Bronchial epithelial cell (primary cell): ENCODE measurements around the gene KCNJ14. TPM values are rescaled to one million over a fixed set of nuclear protein-coding genes. Genes with fewer than 3 reads are reported as not detected.
A peak's percentile ranks its signal among the peaks of the same experiment; 100 is the strongest.

Experiments used
- DNase-seq: peaks from one replicate; pipeline ENCODE4 v3.0.0-alpha.2; 2010; ENCODE audit warnings: low read depth
- FAIRE-seq: peaks from 2 replicates; lab custom pipeline; 2011; peaks lifted over from hg19 to GRCh38; lab: Jason Lieb, UNC
- H3K27me3 ChIP-seq: 2 replicates; pipeline ENCODE4 v1.5.1; 2011; ENCODE audit warnings: low read length; ENCODE audit not compliant: control insufficient read depth, insufficient read depth
- H3K36me3 ChIP-seq: 2 replicates; pipeline ENCODE4 v1.5.1; 2011; ENCODE audit warnings: low read length; ENCODE audit not compliant: control insufficient read depth, insufficient read depth
- H3K4me3 ChIP-seq: 2 replicates; pipeline ENCODE4 v1.5.1; 2011; ENCODE audit warnings: mild to moderate bottlenecking, low read depth, low read length, control low read depth
- total RNA-seq: library from RNA; depleted of rRNA; stranded (reverse); fragments of >200 nt; gene quantifications from 2 replicates; pipeline ENCODE4 v1.2.1, GENCODE V29; 2014
- TF ChIP-seq, protein P1 (sequence below): IDR thresholded peaks from 2 replicates; pipeline ENCODE4 v1.5.1; 2011; ENCODE audit warnings: mild to moderate bottlenecking, moderate library complexity, low read length, control low read depth, inconsistent platforms; ENCODE audit not compliant: insufficient read depth, severe bottlenecking

KCNJ14 gene
- total RNA-seq, 1 donor from 2014 or later = 1.1 TPM

DNA sequence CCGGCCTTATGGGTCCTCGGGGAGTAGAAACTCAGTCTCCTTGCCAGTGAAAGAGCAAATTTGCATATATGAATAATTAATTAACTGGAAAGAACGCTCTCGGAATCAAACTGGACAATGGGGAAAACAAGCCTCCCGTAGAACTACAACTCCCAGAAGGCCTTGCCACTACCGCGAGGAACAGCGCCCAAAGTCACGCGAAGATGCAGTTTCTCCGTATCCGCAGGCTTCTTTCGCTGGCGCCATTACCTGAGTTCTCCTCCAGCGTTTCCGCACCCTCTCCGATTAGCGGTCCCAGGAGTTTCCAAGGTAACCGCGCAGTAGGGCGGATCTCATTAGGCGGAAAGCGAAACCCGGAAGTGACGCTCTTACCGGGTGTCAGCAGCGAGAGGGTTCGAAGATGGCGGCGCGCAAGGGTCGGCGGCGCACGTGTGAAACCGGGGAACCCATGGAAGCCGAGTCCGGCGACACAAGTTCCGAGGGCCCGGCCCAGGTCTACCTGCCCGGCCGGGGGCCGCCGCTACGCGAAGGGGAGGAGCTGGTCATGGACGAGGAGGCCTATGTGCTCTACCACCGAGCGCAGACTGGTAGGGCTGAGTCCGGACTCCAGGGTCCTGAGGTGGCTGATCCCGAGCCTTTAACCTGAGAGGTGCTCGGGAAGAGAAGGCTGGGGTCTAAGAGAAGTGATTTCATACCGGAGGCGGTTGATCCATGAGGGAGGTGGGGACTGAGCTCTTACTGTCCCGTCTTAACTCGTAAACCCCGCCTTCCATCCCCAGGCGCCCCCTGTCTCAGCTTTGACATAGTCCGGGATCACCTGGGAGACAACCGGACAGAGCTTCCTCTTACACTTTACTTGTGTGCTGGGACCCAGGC lies 9.5 kb upstream of the KCNJ14 start, which contains the start of gene GRWD1:
Gene GRWD1 (plus strand): TSS at position 378 of the 876 bp plus-strand sequence. CDS start 23 bp downstream, at position 401.
- FAIRE-seq (peak; percentile 94), DNase-seq (peak; percentile 95)
- Histone ChIP-seq H3K27me3 (peaks cover 5% of the 10 kb centered on the region), H3K4me3 (peak within 1 kb of the TSS; percentile 86), H3K36me3 (peaks cover 15% of the 10 kb centered on the region)
- TF ChIP-seq, protein P1, sequence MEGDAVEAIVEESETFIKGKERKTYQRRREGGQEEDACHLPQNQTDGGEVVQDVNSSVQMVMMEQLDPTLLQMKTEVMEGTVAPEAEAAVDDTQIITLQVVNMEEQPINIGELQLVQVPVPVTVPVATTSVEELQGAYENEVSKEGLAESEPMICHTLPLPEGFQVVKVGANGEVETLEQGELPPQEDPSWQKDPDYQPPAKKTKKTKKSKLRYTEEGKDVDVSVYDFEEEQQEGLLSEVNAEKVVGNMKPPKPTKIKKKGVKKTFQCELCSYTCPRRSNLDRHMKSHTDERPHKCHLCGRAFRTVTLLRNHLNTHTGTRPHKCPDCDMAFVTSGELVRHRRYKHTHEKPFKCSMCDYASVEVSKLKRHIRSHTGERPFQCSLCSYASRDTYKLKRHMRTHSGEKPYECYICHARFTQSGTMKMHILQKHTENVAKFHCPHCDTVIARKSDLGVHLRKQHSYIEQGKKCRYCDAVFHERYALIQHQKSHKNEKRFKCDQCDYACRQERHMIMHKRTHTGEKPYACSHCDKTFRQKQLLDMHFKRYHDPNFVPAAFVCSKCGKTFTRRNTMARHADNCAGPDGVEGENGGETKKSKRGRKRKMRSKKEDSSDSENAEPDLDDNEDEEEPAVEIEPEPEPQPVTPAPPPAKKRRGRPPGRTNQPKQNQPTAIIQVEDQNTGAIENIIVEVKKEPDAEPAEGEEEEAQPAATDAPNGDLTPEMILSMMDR = no peak

DNA sequence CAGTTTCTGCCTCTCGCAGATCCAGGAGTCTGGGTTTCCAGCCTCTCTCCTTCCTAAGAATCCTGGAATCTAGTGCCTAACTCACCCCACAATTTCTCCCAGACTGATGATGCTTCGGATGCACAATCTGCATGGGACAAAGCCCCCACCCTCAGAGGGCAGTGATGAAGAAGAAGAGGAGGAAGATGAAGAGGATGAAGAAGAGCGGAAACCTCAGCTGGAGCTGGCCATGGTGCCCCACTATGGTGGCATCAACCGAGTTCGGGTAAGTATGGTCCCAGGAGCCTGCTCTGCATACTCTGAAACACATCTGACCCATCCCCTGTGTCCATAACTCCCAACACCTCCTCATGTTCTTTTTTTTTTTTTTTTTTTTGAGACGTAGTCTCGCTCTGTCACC lies 8.8 kb upstream of the KCNJ14 start:
- DNase-seq (no peak), FAIRE-seq (no peak)
- Histone ChIP-seq H3K36me3 (peaks cover 22% of the 10 kb centered on the region), H3K27me3 (peaks cover 3% of the 10 kb centered on the region), H3K4me3 (peak overlapping the region; percentile 86)
- TF ChIP-seq, protein P1 = no peak

DNA sequence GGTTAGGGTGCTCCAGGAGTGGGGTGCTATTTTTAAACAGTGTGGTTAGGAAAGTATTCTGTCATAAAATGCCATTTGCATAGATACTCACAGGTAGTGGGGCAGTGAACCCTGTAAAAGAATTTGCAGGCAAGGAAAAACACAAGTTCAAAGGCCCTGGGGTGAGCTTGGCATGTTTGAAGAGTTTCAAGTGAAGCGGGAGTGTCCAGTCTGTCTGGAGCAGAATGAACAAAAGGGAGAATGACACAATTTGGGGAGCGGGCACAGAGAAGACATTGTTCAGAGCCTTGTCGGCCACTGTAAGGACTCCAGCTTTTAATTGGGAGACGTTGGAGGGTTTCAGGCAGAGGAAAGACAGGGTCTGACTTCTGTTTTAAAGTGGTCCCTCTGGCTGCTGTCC lies 6.8 kb upstream of the KCNJ14 start:
- Histone ChIP-seq H3K27me3 (no peaks in the 10 kb centered on the region), H3K4me3 (no peak overlapping the region), H3K36me3 (peaks cover 30% of the 10 kb centered on the region)
- FAIRE-seq = no peak
- no peak for DNase-seq
- TF ChIP-seq, protein P1 = no peak

DNA sequence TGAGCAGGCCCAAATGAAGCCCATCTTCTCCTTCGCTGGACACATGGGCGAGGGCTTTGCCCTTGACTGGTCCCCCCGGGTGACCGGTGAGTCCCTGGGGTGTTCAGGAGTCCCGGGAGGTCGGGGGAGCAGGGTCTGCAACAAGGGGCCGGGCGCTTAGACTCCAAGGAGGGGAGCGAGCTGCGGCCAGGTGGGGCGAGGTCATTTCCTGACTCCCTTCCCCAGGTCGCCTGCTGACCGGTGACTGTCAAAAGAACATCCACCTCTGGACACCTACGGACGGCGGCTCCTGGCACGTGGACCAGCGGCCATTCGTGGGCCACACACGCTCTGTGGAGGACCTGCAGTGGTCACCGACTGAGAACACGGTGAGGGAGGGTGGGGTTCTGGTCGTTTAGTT lies 4.9 kb upstream of the KCNJ14 start:
- TF ChIP-seq, protein P1 = no peak
- Histone ChIP-seq H3K27me3 (no peaks in the 10 kb centered on the region), H3K4me3 (no peak overlapping the region), H3K36me3 (peaks cover 41% of the 10 kb centered on the region)
- FAIRE-seq (no peak), DNase-seq (no peak)

DNA sequence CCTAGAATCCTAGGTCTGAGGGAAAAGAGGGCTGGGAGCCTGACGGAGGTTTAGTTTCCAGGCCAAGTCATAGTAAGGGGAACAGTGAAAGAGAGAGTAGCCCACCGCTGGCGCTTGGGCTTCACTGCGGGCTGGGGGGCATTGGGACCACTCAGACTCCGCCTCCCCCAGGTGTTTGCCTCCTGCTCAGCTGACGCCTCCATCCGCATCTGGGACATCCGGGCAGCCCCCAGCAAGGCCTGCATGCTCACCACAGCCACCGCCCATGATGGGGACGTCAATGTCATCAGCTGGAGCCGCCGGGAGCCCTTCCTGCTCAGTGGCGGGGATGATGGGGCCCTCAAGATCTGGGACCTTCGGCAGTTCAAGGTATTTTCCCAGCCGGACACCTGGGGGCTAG lies 4.5 kb upstream of the KCNJ14 start:
- H3K36me3 ChIP-seq = peaks cover 45% of the 10 kb centered on the region
- TF ChIP-seq, protein P1 = no peak
- DNase-seq = no peak
- no peaks in the 10 kb centered on the region for H3K27me3 ChIP-seq
- FAIRE-seq = no peak
- H3K4me3 ChIP-seq = no peak overlapping the region
